GM21360 (cell line): ENCODE data around the gene USH2A.
"Not testable (repeated sequence)": the region's sequence is repeated elsewhere in the genome, so short reads cannot be mapped to it uniquely, and the experiment has no call there.

Experiments
- ATAC-seq: cut with Tn5 transposase; IDR thresholded peaks from one replicate; pipeline ENCODE4 v1.9.1; 2021; ENCODE audit warnings: mild to moderate bottlenecking, moderate library complexity; ENCODE audit not compliant: unreplicated experiment

The USH2A gene

DNA sequence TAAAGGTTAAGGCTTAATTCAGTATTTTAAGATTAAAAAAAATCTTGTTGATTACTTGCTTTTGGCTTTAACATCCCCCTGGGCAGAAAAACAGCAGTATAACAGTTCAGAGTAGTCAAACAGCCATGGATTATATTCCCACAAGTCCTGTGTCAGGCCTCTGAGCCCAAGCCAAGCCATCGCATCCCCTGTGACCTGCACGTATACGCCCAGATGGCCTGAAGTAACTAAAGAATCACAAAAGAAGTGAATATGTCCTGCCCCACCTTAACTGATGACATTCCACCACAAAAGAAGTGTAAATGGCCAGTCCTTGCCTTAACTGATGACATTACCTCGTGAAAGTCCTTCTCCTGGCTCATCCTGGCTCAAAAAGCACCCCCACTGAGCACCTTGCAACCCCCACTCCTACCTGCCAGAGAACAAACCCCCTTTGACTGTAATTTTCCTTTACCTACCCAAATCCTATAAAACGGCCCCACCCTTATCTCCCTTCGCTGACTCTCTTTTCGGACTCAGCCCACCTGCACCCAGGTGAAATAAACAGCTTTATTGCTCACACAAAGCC, 277.7 kb downstream of the USH2A start:
- not testable (repeated sequence) for ATAC-seq

DNA sequence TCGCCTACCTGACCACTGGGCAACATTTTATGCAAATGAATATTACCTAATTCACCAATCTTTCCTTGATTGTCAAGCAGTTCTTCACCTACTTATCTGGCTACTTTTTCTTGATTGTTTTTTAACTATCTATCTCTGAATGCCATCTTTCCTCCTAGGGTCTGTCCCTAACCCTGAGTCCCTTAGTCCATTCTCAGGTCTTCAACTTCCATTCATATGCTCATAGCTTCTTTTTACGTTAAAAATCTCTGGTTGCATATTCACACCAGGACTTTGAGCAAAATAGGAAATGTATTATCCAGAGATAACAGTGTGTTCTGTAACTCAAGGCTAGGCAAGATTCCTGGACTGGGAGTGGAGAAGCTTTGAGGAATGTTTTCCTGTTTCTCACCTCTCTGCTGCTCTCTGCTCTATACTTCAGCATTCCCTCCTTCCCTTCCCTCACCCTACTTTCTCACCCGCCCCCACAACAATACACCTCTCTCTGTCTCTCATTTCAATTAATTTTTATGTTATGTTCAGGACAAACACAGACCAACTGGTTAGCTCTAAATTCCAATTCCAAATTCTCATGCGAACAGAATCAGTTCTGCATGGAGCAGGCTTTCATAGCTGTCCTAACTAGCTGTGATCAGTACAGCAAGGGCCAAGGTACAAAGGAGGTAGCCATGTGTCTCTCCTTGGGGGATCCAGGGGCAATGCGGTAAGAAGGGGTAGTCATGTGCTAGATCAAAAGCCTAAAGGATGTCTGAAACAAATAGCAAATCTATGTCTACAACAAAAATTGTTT, 278.4 kb downstream of the USH2A start:
- ATAC-seq: no peak

DNA sequence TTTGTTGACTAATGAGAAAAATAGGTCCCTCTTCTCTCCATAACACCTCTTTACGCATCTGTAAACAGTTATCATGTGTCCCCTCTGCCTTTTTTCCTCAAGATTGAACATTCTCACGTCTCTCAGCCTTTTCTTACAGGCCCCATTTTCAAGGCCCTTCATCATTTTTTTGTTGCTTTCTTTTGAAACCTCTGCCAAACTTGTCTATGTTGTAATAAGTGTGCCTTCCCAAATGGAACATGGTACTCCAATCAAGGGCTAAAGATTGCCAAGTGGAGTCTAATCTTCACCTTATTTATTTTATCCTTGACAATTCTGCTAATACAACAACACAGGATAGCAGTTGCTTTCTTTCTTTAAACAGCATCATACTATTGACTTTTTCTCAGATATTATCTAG, 280.3 kb downstream of the USH2A start:
- ATAC-seq: no peak

DNA sequence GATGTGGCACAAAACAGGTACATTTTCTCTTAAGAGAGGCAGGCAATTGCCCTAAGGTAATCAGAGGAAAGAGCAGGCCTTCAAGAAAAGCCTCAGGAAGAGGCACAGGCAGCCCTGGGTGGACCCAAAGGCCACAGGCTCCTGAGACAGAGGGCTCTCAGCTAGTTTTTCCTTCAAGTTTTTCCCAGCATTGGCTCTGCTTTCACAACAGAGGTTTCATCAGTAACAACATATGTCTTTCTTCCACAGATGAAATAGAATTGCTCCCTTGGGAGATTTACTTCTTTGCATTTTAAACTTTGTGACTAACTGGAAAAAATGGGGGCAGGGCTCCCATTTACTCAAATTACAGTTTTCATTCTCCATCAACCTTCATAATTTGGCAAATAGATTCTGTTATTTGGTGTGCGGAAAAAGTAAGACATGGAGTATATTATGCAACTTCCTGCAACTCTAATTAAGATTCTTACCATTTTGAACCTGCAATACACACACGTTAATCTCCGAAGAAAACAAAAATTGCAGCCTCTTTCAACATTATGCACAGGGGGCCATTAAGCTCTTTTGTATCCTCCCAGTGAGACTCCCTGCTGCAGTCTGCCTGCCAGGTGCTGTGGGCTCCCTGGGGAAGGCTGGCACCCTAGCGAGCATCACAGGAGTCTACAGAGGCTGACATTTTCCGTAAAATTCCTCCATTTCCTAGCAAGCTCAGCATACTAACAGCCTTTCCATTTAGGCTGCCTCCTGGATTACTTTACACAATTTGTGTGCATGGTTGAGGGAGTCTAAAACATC, 282.3 kb downstream of the USH2A start:
- no peak for ATAC-seq

DNA sequence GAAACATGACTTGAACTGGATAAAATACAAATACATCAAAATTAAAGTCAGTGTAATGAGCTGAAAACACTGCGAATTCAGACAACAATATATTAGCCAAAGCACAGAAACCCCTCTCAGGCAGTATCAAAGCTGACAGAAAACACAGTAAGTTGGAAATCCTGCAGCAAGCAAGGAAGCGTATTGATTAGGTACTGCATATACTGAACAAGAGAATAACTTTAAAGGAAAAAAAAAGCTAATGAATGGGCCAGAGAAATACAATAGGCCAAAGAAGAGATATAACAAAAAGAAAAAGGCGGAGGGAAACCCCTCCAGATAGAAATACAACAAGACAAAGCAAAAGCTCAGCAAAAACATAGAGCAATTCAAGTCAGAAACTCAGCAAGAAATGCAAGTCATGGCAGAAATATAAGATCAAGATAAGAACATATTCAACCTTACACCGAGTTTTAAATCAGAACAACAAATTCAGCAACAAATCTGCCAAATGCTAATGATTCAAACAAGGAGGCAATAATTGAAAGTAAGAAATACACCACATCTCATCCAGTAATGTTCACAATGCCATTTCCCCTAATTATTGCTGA, 299.0 kb downstream of the USH2A start:
- ATAC-seq: no peak

GRCh38 chr1:216123446-216124191, 299.6 kb downstream of the USH2A start:
- no peak for ATAC-seq

DNA sequence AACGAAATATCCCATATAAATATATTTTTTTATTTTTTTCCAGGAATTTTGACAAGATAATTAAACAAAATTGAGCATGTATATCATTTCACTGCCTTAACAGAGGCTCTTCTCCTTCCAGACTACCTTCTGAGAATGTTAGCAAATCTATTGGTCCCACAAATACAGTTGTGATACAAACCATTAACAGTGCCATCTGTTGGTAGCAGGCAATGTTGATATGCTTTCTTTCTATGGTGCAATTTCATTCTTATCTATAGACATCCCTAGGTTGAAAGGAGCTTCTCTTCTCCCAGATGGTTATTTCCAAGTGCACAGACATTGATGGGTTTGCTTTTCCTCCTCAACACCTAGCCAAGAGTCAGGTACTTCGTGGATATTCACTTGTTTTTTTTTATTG, 303.6 kb downstream of the USH2A start:
- ATAC-seq: peak; percentile 82

GRCh38 chr1:216114180-216114579, 309.1 kb downstream of the USH2A start:
- ATAC-seq: no peak

DNA sequence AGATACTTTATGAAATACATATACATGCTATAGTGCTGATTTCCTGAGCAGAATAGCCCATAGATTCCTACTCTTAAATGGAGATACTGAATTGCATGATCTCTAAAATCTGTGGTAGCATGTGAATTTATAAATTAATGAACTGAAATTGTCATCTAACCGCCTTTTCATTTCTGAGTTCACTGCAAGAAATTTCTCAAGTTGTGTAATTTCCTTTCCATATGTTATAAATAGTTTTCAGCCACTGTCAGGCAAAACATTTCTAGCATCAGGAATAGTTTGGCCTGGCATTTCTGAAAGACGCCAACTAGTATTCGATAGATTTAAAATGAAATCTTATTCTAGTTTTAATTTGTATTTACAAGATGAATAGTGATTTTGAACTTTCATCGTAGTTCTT, 310.1 kb downstream of the USH2A start:
- no peak for ATAC-seq

GRCh38 chr1:216111842-216112241, 311.4 kb downstream of the USH2A start:
- no peak for ATAC-seq

DNA sequence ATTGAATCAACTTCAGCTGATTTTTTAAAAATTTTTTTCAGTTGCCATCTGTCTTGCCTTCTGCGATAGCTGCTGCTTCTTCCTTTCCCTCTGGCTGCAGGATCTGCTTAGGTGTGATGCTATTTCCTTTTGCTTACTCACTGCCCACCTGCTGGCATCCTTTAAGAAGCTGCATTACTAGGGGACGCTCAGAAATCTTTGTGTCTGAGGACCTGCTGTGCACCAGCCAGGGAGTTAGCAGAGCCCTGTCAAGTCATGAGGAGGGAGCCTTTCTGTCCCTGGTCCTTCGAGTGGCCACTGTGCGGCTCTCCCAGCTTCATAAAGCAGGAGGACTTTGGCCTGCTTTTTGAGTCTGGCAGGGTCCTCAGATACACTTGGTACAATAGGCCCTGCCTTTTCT, 327.8 kb downstream of the USH2A start:
- ATAC-seq: no peak

- no peak for ATAC-seq
Observed at GRCh38 chr1:216090556-216090955, 332.7 kb downstream of the USH2A start.

DNA sequence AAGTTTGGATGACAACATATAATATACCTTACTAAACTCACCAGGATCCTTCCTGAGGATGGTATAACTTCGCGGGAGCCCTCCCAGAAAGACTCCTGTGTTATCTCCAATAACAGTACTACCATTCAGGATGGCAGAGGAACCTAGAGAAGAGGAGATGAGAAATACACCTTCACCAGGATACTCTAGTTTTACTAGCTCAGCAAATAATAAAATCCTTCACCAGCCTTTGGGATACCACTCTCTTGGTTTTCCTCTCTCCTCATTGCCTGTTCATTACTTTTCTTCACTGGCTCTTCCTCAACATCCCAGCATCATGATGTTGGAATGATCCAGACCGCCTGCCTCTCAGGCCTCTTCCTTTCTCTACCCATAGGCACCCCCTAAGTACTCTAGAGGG, 336.6 kb downstream of the USH2A start:
- ATAC-seq: no peak

- no peak for ATAC-seq
Observed at GRCh38 chr1:216081445-216081844, 341.8 kb downstream of the USH2A start.

DNA sequence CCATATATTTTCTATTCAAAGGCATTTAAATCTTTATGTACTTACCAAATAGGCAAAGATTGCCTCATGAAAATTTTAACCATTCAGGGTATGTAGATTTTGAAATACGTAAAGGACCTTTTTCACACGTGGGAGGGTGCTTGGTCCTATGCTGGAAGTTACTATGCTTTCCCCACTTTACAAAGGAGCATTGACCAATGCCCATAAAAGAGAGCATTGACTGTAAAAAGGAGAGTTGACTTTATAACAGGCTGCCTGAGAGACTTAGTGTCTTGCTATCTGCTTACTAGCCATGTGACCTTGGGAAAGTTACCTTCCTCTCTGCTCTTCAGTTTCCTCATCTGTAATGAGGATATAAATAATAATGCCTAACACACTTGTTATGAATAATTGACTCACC, 346.5 kb downstream of the USH2A start:
- no peak for ATAC-seq

- ATAC-seq: no peak
Observed at GRCh38 chr1:216075339-216075738, 347.9 kb downstream of the USH2A start.

DNA sequence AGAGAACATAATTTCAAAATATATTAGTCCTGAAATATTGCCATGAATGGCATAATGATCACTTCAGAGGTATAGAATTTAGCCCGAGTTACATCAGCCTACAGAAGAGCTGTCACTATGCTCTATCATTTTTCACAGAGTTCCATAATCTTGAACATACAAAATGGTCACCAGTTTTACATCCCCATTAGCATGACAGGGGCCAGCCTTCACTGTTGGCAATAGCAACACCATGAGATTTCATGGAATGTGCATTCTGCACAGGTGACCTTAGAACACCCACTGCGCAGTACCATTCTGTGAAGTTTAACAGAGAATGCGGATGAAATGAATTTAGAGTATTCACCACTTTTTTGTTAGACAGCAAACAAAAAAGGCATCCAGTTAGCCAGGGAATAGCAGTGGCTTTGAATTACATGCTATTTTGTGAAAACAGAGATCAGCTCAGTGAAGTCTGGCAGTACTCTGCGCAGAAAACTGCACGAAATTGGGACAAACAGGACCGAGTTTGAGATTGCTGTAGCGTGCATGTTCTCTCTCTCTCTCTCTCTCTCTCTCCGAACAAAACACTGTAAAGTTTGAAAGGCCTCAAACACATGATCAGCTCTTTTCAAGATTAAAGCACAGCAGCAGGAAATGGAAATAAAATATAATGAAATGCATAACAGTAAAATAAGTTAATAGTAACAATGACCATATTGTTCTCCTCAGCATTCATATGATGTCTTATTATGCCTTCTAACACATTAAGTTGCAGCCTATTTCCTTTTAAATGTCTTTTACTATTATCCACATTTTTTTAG, 349.3 kb downstream of the USH2A start:
- ATAC-seq: no peak

- ATAC-seq: no peak
Observed at GRCh38 chr1:216071262-216071661, 352.0 kb downstream of the USH2A start.

DNA sequence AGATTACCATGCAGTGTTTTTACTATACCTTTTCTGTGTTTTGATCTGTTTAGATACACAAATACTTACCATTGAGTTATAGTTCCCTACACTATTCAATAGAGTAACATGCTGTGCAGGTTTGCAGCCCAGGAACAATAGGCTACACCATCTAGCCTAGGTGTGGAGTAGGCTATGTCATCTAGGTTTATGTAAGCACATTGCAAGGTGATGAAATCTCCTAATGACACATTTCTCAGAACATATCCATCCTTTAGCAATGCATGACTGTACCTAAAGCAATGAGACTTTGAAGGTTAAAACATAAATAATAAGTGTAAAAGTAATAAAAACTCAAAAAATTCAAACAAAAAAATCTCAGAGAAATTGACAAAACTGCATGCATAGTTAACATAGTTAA, 358.6 kb downstream of the USH2A start:
- ATAC-seq: no peak

GRCh38 chr1:216057947-216058346, 365.3 kb downstream of the USH2A start:
- no peak for ATAC-seq
